CD4-positive, alpha-beta T cell treated with Interleukin-4 for 4 hours (primary cell): ENCODE results near the gene UNC5C.

Source experiments
- DNase-seq: peaks from one replicate; pipeline ENCODE4 v3.0.0-alpha.2; 2020

Gene UNC5C

DNA sequence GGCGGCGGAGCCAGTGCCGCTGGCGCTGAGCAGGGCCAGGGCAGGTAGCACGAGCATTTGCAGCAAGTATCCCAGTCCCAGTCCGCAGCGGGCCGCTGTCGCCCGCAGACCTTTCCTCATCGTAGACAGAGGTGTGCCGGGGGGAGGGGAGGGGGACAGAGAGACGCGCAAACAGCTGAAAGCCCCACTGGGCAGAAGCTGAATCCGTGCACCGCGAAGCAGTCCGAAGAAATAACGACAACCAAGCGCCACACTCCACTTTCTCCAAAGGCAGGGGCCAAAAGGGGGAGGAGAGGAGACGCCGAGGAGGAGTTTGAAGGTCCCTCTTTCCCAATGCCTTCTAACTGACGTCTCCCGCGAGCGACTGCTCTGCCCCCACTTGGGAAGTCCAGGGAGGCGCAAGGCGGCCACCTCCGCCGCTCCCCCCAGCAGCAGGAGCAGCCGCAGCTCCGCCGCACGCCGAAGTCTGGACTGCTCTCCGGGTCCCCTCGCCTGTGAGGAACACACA lies at the start of gene UNC5C:
UNC5C (minus strand) TSS at position 236 of the 508 bp plus-strand sequence.
- no peak for DNase-seq

DNA sequence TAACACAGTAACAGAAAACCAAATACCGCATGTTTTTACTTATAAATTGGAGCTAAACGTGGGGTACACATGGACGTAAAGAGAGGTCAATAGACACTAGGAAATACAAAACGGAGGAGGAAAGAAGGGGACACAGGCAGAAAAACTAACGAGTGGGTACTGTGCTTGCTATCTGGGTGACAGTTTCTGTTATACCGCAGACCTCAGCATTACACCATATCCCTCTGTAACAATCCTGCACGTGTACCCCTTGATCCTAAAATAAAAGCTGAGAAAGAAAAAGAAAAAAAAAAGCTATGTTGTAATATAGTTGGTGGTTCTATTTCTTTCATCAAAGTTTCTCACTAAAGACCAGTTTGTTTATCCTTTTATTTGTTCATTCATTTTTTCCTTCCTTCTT lies 47.9 kb upstream of the UNC5C start:
- no peak for DNase-seq

DNA sequence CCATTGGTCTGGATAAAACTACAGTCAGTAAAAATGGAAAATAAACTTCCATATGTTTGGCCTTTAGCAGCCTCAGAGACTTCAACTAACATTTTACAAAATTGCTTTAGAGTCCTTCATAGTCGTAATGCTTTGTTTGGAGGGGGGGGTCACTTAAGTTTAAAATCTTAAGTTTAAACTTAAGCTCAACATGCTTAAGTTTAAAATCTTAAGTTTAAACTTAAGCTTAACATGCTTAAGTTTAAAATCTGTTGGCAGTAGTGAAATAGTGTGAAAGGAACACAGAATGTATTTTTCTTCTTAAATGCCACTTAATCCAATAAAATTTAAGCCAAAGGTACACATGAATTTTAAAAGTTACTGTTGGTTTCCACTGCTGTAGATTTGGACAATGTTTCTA lies 45.9 kb upstream of the UNC5C start:
- no peak for DNase-seq

DNA sequence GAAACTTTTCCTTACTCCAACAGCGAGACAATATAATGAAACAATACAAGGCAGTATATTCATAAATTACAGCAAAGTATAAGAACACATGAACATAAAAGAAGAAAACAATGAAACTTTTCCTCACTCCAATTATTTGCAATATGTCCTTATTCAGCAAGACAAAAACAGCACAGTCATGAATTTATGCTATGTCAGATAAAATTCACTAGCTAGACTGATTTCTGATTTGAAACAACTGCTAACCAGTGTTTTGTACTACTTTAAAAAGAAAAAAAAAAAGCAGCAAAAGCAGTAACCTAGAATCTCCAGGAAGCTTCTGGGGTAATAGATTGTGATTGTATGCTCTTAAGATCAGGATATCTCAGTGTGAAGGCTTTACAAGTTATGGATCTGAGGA lies 45.2 kb upstream of the UNC5C start:
- no peak for DNase-seq

DNA sequence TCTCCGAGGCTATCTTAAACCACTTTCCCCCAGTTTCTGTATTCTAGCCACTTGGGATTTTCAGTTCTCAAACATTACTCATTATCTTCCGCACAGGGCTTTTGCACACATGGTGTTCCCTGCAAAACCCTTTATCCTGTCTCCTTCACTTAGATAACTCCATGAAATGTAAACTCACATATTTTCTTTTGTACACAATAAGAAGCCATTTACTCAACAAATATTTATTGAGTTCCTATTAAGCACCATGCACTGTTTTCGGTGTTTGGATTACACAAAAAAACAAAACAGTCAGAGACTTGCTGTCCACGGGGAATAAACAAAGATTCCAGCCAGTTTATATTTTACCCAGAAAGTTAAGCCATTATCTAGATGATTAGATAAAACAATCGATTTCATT lies 42.5 kb upstream of the UNC5C start:
- DNase-seq: no peak

DNA sequence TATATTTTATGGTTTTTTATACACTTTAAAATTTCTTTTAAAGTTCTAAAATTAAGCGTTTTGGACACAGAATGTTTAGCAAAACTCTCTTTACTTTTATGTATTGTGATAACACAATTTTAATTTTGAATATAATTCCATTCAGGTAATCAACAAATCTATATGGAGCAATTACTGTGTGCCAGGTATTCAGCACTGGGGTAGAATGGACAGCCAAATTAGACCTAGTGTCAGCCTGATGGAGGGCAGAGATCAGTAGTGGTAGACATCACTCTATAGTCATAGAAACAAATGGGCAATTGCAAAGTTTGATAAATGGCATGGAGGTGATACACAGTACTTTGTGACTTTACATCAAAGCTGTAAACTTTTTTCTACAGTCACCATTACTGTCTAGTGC lies 41.8 kb upstream of the UNC5C start:
- no peak for DNase-seq

DNA sequence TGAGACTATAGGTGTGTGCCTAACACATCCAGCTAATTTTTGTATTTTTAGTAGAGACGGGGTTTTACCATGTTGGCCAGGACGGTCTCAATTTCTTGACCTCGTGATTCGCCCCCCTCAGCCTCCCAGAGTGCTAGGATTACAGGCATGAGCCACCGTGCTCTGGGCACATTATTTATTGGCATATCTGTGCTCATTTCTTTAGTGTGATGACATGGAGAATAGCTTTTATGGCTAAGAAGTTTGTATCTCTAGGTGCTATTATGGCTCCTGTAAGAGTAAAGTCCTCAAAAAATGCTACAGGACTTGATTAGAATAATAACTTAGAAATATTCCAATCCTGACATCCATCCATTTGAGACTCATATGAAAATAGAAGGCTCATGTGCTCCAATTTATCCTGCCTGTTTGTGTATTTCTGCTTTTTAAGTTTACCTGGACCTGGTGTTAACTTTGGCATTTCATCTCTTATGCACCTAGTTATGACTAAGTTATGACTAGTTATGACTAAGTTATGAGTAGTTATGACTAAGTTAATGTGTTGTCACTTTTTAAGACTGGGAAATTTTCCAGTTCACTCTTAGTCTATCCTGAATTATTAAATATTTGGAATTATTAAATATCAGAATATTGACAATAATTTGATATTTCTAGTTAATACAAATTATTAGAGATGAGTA lies 36.4 kb upstream of the UNC5C start:
- DNase-seq: no peak

DNA sequence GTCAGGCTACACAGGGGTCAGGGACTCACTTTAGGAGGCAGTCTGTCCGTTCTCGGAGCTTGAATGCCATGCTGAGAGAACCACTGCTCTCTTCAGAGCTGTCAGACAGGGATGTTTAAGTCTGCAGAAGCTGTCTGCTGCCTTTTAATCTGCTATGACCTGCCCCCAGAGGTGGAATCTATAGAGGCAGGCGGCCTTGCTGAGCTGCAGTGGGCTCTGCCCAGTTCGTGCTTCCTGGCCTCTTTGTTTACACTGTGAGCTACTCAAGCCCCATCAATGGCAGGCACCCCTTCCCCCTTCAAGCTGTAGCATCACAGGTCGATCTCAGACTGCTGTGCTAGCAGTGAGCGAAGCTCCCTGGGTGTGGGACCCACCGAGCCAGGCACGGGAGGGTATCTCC lies 31.5 kb upstream of the UNC5C start:
- no peak for DNase-seq

DNA sequence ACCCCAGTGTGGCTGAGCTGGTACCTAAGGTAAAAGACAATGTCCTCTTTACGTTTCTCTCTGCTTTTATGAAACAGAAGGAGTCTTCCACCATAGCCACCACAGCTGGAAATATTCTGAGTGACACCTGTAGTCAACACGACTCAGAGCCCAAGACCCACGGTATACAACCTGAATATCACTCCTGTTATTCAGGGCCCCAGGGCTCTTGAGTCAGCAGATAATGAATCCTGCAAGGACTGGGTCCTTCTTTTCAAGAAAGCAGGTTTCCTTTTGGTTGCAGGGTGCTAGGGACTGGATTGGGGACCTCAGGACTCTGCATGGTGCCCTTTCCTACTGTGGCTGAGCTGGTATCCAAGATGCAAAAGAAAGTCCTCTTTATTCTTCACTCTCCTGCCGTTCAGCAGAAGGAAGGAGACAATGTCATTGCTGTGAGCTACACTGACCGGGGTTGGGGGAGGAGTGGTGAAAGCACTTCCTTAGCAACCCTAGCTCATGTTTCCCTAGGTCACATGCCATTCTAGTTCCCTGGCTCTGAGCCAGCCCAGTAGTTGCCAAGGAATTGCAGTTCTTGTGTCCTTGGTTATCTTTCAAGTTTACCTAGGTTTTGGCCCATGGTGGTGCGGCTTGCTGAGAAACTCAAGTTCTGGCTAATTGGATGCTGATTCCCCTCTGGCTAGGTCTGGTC lies 23.7 kb upstream of the UNC5C start:
- no peak for DNase-seq

DNA sequence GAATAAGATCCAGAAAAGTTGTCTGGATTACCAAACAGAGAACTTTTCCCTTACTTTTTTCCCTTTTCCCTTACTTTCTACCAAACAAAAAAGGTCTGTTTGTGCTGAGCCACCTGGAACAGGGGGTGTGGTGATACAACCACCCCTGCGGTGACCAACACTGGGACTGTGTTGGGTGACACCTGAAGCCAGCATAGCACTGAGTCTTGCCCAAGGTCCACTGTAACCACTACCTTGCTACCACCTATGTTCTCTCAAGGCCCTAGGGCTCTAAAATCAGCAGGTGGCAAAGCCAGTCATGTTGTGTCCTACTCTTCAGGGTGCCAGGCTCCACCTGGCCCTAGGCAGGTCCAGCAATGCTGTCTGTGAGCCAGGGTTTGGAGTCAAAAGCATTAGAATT lies 22.8 kb upstream of the UNC5C start:
- no peak for DNase-seq

DNA sequence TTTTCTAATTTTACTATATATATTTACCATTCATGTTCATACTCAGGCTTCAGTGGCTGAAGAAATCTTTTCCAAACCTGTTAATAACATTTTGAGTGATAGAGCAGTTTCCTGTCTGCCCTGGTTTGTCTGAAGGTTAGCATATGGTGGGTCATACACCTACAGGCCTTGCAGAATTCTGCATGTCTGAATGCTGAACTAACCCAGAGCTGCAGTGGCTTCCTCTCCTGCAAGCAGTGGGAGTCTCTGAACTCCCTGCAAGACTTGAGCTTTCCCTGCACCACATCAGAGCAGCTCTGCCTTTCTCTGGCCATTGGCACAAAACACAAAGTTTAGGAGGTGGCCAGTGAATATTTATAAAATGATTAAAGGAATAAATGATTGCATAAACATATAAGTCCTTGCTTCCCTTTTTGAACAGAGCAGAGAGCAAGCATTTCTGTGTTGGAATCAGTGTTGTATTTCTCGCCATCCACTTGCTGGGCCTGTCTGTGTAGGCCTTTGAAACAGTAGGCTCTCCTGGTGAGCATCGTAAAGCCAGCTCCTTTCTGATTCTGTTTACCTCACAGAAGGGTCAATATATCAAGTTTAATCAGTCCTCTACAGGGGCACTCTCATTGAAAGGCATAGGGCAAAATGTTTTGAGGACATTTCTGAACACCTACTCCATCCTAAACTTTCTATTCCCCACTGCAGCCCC lies 15.0 kb upstream of the UNC5C start:
- no peak for DNase-seq

DNA sequence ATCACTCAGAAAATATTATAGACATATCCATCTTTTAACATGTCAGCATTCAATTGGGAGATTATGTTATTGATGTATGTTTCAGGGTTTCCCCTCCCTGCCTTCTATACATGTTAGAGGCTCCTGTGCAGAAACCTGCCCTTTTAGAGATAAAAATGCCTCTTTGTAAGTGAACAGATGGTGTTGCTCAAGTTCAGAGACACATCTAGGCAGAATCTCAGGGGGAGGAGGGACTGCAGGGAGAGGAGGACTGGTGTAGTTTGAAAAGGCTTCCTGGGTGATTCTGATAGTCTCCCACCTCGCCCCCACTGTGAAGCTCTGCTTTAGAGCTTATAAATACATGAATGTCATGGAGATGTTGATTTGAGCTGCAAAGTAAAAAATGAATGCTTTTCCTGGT lies 12.0 kb upstream of the UNC5C start:
- DNase-seq: no peak

DNA sequence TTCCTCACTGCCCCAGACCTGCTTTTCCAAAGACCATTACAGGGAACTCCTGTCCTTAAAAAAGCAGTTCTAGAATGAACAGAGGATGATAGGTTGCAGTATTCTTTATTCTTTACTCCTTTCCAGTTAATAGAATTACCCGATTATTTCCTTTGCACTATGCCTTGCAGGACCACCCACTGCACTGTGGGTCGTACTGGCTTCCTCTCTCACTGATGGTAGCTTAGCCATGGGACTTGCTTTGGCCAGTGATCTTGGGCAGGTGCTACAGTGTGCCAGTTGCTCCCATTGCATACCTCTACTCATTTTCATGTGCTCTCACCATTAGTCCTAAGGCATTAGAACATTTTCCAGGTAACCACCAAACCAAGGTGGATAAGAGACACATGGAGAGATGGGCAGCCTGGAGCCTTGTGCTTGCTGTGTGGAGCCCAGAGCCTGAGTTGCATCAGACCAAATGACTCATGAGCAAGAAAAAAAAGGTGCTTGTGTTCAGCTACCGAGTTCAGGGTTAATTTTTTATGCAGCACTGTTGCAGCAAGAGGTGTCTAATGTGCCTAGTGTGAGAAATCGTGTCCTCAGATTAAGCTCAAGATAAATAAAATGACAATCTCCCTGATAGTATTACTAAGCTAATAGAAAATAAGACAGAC lies 7.6 kb upstream of the UNC5C start:
- no peak for DNase-seq

DNA sequence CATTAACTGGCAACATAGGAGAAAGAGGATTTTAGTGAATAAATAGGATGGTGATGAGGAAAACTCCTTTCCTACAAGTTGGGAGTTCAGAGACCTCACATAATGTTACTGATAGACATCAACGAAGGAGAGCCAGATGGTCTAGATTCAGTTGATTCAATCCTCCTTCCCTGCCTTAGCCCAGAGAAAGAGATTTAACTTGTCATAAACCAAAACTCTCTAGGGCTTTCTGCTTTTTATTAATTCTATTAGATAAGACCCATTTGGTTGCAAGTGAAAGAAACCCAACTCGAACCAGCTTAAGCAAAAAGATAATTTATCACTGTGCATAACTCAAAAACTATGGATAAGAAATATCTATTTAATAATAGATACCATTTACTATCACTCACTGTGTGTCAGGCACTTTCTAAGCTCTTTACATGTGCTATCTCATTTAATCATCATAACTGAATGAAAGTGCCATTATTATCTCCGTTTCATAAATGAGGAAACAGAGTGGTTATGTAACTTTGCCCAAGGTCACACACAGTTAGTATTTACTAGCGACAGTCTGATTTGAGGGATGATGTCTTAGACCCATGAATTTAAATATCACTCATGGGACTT lies 4.3 kb upstream of the UNC5C start:
- DNase-seq: no peak

DNA sequence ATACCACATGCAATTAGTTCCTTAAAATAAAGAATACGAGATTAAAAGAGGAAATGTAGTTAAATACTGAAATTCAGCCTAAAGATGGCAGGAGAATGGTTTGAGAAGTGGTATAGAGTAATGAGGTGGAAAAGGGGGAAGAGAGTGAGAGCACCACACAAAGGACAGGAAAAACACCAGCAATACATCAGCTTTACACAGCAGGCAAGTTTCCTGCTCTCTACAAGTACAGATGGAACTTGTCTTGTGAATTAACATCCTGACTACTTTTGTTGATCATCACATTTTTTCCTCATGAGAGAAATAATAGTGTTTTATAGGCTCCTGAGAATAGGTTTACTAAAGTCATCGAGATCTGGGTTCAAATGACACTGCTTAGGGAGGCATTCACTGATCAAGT lies 2.9 kb upstream of the UNC5C start:
- no peak for DNase-seq

DNA sequence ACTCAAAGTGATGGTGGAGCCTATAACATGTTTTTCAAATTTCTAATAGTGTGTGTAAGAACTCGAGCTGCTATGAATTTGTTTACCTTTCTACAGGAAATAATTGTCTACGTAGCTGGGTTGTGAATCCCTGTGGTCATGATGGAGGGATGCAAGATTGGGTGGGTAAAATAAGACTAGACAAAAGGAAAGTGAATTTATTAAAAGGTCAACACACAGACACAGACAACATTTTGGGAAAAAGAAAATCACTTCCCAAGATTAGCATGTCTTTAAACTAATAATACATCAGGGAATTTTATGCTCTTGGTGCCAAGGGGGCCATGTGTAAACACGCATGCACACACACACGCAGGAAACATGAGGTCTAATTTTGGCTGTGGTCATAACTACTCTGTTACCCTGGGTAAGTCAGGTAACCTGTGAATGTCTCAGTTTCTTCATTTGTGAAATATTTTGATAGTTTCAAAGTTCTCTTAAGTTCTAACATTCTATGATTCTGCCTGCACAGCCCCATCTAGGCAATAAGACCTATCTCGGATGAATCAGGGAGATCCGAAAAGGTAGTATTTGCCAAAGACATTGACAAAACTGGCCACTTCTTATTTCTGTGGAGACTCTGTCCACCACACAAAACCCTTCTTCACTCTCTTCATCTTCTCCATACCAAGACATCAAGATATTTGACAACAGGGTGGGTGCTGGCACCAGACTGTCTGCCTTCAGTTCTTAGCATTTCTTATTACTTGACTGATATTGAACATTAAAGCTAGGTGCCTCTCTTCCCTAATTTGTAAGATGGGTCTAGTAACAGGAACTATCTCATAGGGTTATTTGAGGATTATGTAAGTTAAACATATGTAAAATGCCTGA lies 1.6 kb upstream of the UNC5C start:
- no peak for DNase-seq

DNA sequence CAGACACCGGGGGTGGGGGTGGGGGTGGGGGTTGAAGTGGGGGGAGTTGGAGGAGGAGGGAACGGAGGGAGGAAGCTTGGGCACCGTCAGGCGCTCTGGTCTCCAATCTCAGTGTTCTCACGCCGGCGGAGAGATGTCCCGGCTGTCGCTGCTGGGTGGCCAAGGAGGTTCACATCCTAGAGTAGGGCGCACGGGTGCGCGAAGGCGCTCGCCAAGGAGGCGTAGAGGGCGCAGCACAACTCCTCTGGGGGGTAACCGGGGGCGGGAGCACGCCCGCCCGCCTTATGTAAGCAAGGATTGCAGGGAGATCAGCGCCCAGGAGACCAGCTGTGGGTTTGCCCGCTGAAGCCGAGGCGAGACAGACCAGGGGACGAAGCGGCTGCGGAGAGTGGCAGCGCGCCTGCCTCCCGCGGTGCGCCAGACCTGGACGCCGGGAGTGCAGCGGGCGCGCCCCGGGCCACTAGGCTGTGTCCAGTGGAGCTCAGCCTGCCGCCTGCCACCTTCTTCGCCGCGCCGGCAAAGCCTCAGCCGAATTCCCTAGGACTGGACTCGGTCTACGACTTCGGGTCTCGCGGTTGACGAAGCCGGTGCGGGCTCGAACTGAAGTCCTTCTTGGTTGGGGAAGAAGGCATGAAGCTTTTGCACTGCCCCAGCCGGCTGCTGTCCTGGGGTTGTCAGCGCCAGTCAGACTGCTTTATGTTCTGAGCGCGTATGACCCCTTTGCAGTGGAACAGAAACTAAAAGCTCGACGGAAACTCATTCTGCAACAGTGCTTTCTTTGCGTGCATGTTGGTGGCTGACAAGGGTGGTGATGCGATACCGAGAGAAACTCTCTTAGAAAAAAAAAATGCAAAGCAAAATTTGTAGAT lies 707 bp upstream of the UNC5C start:
- DNase-seq: no peak

DNA sequence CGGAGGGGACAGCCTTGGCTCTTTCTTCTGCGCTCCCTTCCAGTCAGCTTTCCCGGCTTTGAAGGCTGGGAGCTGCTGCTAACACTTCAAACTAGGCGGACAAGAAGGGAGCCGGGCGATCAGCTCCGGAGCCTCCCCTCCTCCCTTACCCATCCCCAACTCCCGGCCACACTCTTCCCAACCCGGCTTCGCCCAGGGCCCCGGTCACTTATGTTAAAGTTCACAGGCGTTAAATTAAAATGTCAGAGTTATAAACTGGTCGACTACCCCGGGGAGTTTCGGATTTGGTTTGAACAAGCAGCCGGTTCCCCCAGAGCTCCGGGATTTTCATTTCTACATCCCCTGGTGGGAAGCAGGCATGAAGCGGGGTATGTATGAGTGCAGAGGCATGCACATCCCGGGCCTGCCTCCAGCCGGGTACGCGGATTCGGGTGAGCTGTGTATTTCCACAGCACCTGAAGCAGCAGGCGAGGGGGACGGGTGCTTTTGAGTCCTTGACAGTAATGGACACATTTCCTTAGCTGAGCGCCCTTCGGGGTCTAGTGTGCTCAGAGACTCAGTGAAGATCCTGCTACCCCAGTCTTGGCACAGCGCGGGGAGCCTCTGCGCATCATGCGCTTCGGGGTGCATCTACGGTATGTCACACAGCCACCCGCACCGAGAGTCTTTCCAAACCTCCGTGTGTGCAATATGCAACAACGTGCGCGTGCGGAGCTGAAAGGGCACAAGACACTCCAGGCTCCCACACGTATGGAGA lies 880 bp downstream of the UNC5C start:
- DNase-seq: no peak

DNA sequence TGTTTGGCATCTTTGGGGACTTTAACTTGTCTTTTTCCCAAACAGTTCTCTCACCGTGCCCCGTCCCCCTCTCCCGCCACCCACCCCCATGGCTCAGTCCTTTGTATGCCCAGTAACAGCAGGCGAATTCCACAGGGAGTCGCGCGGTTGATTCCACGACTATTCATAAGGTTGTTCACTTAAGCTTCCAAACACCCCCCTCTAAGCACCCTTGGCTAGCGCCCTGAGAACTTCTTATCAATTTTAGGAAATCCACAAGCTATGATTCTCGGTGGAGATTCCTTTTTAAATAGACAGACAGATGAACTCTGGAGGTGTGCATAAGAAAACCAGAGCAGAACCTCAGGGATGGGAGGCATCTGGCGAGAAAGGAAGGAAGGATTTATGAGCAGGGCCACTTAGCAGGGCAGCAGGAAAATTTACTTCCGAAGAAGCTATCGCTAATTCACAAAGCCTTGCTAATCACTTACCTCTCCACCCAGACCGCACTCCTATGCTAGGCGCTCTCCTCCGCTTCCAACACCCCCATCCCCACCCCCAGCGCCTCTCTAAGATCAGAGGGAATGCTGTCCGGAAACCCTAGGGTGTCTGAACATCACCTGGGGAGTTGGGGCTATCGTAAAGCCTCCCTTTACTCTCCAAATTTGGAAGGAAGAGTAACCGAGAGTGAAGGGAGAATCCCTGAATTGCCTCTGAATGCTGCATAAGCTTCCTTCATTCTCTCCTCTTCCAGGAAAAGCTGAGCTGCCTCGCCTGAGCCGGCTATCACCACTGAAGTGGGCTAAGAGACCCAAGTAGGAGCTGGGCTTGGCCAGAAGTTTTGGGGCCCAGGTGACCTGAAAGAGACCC lies 1.7 kb downstream of the UNC5C start:
- DNase-seq: no peak
